ENCODE results near the gene ALPI.

ALPI gene

GRCh38 chr2:232486558-232487384, 30.8 kb downstream of the ALPI start:
- no peak for FAIRE-seq

DNA sequence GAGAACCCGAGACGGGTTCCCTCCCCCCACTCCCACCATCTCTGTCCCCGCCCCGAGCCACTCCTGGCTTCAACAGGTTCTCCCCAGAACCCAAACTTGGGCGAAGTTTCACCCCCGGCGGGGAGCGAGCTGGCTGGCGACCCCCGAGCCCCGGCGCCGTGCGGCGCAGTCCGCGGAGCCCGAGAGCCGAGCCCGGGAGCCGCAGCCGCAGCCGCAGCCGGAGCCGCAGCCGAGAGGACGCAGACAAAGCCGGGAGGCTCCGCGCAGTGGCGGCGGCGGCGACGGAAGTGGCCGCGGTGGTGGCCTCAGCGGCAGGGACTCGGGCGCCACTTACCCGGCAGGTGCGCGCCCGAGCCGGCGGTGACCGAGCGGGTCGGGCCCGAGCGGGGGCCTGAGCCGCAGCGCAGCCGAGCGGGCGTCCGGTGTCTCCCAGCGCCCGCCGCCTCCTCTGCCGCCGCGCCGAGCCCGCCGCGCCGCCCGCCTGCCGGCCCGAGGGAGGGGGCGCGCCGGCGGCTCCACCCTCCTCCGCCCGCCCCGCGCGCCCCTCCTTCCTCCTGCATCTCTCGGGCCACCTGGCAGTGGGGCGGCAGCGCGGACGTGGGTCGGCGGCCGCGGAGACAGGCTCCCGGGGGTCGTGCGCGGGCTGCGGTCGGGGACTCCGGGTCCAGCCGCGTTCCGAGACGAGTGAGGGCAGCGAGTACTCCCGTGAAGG, 31.6 kb downstream of the ALPI start, which contains the start of gene ECEL1:
ECEL1 (minus strand) TSS at position 450 of the 712 bp plus-strand sequence. CDS start 1,181 bp downstream, outside the sequence.
- FAIRE-seq, result no peak

DNA sequence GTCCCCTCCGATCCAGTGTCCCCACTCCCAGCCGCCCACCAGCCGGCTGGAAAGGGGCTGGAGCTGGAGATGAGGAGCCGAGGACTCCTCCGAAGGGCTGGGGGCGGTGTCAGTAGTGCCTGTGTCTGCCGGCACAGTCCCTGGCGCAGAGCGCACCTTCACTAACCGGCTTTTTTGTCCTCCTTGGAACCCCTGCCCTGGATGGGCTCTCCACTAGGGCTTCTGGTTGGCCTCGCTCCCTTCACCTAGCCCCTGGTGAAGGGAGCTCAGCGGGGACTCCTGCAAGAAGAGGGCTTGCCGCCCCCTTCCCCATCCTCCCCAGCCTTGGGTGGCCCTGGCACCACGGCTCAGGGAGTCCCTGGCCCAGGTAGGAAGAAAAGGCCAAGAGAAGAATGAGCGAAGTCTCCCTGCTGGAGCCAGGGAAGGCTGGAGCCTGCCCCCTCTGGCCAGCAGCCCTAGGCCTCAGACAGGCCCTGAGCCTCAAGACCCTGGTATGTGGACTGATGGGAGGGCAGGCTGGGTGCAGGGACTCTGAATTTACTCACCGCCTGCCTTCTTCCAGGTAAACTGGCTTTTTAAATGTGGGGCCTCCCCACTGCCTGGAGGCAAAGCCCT, 32.3 kb downstream of the ALPI start:
- FAIRE-seq, result no peak

DNA sequence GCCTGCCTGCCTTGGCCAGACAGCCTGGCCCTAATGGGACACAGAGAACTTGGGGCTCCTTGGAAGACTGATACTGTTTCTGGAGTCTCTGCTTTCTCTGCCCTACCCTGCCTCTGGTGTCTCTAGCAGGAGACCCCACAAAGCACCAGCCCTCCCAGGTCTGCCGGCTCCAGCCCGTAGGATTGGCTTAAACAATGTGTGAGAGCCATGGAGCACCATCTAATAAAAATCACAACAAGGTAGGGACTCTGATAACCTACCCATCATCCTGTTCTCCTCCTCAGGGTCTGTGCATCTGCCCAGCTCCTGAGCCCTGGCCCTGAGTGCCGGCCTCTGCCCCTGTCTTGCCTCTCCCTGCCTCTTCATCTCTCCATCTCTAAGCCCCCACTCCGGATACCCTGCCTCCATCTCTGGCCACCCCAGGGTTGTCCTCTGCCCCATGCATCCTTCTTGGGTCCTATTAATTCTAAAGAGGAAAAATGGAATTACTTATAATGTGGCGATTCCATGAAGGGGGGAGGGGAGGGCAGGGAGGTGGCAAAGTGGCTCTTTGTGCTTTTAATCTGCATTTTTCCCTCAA, 32.9 kb downstream of the ALPI start:
- FAIRE-seq, result no peak

DNA sequence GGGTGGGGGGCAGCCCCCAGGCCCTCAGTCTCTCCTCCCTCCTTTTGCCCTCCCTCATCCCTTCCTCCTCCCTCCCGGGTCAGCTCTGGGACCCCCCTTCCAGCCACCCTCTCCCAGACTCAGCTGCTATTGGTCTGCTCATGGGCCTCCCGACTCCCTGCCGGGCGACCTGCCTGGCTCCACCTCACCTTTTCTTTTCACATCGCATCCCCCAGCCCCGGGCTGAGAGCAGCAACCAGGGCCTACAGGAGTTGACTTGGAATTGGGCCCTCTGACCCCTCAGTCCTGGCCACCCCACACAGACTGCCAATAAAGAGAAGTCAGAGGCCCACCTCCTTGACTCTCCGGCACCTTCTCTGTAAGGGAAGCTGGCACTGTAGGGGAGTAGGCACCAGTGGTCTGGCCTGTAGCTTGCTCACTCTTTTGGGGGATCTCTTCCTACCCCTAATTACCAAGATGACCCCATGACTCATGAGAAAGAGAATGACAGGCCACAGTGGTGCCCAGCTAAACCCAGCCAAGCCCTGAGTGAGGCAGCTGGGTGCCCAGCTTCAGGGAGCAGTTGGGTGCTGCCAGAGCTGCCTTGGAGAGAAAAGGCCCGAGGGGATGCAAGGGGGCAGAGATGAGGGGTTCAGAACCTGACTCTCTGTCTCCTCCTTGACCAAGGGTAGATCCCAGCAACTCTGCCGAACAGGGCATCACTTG, 33.7 kb downstream of the ALPI start:
- no peak for FAIRE-seq

- no peak for FAIRE-seq
Observed at GRCh38 chr2:232490221-232491138, 34.5 kb downstream of the ALPI start.

DNA sequence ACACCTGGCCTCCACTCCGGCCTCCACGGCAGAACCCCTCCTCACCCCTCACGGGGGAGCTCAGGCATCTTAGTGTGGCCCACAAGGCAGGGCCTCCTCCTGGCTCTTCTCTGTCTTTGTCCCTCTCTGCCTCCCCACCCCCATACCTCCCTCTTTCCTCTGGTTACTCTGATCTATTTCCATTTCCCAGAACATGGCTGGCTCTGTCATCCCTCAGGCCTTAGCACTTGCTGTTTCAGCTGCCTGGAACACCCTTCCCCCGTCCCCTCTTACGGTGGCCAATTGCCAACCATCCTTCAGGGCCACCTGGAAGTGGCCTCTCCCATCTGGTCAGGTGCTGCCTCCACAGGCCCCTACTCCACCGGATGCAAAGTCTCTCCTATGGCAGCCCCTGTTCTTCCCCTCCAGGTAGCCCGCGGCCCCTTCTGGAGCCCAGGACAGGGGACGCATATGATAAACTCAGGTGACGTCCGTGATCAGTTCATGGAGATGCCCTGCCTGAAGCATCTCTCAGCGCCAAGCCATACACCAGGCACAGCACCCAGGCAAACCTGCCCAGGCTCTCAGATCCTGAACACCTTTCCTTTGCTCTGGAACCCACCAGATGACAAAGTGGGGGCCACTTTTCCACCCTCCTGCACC, 35.3 kb downstream of the ALPI start:
- no peak for FAIRE-seq

DNA sequence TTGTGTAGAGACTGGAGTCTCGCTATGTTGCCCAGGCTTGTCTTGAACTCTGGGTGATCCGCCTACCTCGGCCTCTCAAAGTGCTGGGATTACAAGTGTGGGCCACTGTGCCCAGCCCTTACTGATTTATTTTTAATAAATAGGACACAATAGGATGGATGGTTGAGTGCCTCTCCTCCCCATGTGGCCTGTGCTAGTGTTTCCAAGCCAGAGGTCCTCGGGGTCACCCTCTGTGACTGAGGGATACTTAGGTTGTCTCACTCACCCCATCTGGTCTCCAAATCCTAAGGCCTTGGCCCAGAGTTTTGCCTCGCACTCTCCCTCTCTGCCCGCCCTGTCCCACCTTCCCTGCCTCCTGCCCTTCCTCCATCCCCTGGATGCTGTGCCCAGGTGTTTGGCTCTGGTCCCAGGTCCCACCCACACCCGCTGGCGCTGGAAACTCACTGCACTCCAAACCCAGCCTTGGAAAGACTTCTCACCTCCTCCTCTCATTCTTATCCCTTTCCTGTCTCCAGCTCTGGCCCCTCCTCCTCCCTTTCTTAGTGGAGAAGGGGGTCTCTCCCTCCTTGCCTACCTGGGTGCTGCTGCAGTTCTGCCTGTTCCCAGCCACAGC, 36.4 kb downstream of the ALPI start:
- FAIRE-seq, result no peak

GRCh38 chr2:232492963-232493700, 37.2 kb downstream of the ALPI start:
- no peak for FAIRE-seq

- FAIRE-seq, result no peak
Observed at GRCh38 chr2:232493701-232494474, 37.9 kb downstream of the ALPI start.

DNA sequence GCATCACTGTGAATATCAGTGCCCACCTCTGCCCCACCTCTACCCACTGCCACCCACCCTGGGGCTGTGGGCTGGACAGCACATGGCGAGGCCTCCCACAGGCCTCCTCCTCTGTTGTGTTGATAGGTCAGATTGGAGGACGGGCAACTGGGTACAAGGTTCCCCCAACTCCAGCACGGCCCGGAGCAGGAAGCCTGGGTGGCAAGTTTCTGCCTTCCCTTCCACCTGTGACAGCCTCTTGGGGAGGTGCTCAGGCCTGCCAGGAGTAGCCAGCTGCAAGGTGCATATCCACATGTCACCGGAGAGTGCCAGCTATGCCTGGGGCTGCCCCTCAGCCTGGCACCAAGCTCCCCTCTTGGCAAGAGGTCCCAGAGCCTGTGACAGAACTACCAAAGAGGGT, 38.6 kb downstream of the ALPI start:
- no peak for FAIRE-seq

- no peak for FAIRE-seq
Observed at GRCh38 chr2:232495292-232495691, 39.3 kb downstream of the ALPI start.

GRCh38 chr2:232496501-232497270, 40.7 kb downstream of the ALPI start:
- no peak for FAIRE-seq

DNA sequence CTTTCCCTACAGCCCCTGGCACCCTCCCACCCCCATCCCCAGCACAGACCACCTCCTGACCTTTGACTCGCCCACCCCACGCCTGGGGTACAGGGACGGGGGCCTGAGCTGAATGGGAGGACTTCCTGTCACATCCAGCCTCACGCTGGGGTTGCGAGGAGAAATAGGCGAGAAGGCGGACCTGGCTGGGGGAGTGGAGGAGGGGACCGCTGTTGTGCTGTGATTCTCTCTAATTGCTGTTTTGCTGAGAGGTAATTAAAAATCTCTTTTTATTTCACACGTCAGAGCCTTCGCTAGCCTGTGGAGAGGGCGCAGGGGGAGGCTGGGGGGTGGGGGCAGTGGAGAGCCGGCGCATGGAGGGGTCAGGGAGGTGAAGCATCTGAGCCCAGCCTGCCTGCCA, 41.4 kb downstream of the ALPI start:
- FAIRE-seq, result no peak

- no peak for FAIRE-seq
Observed at GRCh38 chr2:232498452-232498851, 42.5 kb downstream of the ALPI start.

DNA sequence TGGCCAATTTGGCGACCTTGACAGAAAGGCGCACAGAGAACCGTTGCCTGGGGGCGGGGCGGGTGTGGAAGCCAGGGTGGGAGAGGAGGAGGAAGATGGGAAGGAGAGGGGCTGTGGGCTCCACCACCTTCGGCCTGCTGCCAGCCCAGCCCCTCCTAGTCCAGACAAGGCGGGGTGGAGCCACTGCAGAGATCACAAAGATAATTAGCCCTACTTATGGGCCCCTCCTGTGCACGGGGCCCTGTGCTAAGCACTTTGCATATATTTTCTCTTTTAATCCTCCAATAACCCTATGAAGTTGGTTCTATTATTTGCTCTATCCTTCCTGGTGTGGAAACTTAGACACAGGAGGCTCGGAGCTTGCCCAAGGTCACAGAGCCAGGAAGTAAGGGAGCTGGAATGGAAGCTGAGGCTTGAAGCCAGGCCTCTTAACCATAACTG, 45.4 kb downstream of the ALPI start:
- FAIRE-seq, result no peak

- no peak for FAIRE-seq
Observed at GRCh38 chr2:232501794-232502390, 45.9 kb downstream of the ALPI start.

DNA sequence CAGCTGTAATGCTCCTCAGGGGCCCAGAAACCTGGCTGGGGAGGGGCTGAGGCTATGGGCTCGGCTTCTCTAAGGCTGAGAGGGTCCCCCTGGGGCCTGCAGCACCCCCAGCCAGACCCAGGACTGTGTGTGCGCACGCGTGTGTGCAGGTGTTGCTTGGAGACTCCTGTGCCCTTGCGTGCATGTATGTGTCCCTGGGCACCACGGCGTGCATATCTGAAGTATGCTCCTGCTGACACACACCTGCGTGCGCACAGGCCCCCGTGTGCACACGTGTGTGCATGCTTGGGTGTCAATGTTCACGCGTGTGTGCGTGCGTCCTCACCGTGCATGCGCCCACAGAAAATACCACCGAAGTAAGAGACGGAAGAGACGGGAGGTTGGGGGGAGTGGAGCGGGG, 46.6 kb downstream of the ALPI start:
- FAIRE-seq, result no peak

Measured in G401.6 (cell line).